ENCODE data around the gene NOVA1. TPM values are rescaled to one million over a fixed set of nuclear protein-coding genes. Genes with fewer than 3 reads are reported as not detected.

Gene NOVA1
- total and polyA plus RNA-seq, 2 of the 13 experiments (the other 11 are each of a cell fraction or from before 2014, with no cell fraction given), result 0.13 TPM

DNA sequence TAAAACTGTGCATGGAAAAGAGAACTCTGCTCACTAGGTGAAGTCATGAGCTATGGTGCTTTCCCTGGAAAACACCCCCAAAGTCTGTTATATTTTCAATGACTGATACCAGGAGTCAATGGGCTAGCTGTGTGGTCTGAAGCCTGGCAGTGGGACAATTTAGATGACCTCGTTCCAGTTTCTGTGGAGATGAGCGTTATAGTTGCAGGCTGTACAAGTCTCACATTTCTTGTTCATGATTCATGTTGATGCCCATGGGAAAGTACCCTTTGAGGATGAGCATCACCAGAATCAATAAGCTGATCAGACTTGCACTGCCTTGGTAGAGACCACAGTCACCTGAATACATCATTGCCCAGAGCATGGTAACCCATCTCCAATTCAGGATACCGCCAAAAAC lies 70.7 kb downstream of the NOVA1 start:
- CTCF ChIA-PET (ENCODE audit: low intra/inter-chr PET ratio, low total read pairs), result no interaction called here
- no peak for ATAC-seq
- no peak for FAIRE-seq
- H3K27ac ChIP-seq (ENCODE audit: extremely low read length, insufficient read depth, low read length), result no peak overlapping the region
- WGBS (ENCODE audit: low lambda C conversion rate), result under 1% methylated on average over 3 of the region's 3 CpGs
- POLR2A ChIA-PET, result no interaction called here
- H3K4me2 ChIP-seq (ENCODE audit: low read depth, low read length), result no peak overlapping the region
- in situ Hi-C loops (cut with HindIII; ENCODE audit: extremely low pct_ligation_motif_present, low pct_unique_long_range_greater_than_20kb), result no loop called here
- no peak overlapping the region for H2AFZ ChIP-seq (ENCODE audit: low read length)
- H3K27me3 ChIP-seq (ENCODE audit: control insufficient read depth in 1 of 2, insufficient read depth in 2 of 2, low read length in 2 of 2), result no peaks in the 10 kb centered on the region
- H3K9ac ChIP-seq (ENCODE audit: insufficient read depth, low read depth, low read length), result no peak overlapping the region
- no peaks in the 10 kb centered on the region for H3K36me3 ChIP-seq (replicated peaks in 1 of 2; ENCODE audit: control insufficient read depth in 1 of 2, insufficient read depth in 2 of 2, low read length in 2 of 2)
- no peaks in the 10 kb centered on the region for H3K79me2 ChIP-seq (ENCODE audit: insufficient read depth, low read length)
- H3K4me3 ChIP-seq (replicated peaks in 1 of 3; ENCODE audit: insufficient read depth in 1 of 3, low read depth in 2 of 3, low read length in 3 of 3), result no peak overlapping the region
- intact Hi-C loops (cut with micrococcal nuclease; ENCODE audit: unreplicated experiment), result no loop called here
- TF ChIP-seq TOPORS (CRISPR knock-in tag; IDR thresholded peaks at IDR 0.05) (no peak), SAFB2 (CRISPR knock-in tag; IDR thresholded peaks at IDR 0.05; ENCODE audit: borderline replicate concordance, low read depth) (no peak), FOXA3 (CRISPR knock-in tag; IDR thresholded peaks at IDR 0.05) (no peak), SMAD9 (CRISPR knock-in tag; IDR thresholded peaks at IDR 0.05) (no peak), TAF1 (CRISPR knock-in tag; IDR thresholded peaks at IDR 0.05) (no peak), MBD4 (IDR thresholded peaks at IDR 0.05; ENCODE audit: borderline replicate concordance, low read length) (no peak), PRPF4 (IDR thresholded peaks at IDR 0.05; ENCODE audit: low read depth, low read length, poor library complexity, severe bottlenecking) (no peak), SRSF9 (IDR thresholded peaks at IDR 0.05; ENCODE audit: borderline replicate concordance, insufficient read depth, low read depth, low read length, poor library complexity, severe bottlenecking) (no peak), ZSCAN20 (CRISPR knock-in tag; IDR thresholded peaks at IDR 0.05; ENCODE audit: borderline replicate concordance) (no peak), ZMYM2 (CRISPR knock-in tag; IDR thresholded peaks at IDR 0.05) (no peak)
- TF ChIP-seq, protein P1, sequence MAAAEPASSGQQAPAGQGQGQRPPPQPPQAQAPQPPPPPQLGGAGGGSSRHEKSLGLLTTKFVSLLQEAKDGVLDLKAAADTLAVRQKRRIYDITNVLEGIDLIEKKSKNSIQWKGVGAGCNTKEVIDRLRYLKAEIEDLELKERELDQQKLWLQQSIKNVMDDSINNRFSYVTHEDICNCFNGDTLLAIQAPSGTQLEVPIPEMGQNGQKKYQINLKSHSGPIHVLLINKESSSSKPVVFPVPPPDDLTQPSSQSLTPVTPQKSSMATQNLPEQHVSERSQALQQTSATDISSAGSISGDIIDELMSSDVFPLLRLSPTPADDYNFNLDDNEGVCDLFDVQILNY (CRISPR knock-in tag; conservative IDR thresholded peaks at IDR 0.05), result no peak
- TF ChIP-seq, protein P2, sequence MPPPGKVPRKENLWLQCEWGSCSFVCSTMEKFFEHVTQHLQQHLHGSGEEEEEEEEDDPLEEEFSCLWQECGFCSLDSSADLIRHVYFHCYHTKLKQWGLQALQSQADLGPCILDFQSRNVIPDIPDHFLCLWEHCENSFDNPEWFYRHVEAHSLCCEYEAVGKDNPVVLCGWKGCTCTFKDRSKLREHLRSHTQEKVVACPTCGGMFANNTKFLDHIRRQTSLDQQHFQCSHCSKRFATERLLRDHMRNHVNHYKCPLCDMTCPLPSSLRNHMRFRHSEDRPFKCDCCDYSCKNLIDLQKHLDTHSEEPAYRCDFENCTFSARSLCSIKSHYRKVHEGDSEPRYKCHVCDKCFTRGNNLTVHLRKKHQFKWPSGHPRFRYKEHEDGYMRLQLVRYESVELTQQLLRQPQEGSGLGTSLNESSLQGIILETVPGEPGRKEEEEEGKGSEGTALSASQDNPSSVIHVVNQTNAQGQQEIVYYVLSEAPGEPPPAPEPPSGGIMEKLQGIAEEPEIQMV (CRISPR knock-in tag; IDR thresholded peaks at IDR 0.05; ENCODE audit: low read depth), result no peak
- no peak for DNase-seq (ENCODE audit: low spot score)
- no TSS peak for BruUV-seq (replicated peaks)
- H4K20me1 ChIP-seq (ENCODE audit: insufficient read depth, low read length), result no peaks in the 10 kb centered on the region
- H3K4me1 ChIP-seq (ENCODE audit: insufficient read depth, low read length), result no peaks in the 10 kb centered on the region
- H3K9me3 ChIP-seq (ENCODE audit: low read length), result peaks cover 69% of the 10 kb centered on the region
